GM18511 (cell line): ENCODE data around the gene ATP11A.
"Not testable (repeated sequence)": the region's sequence is repeated elsewhere in the genome, so short reads cannot be mapped to it uniquely, and the experiment has no call there.

ENCODE experiments used
- ATAC-seq: cut with Tn5 transposase; IDR thresholded peaks from one replicate; pipeline ENCODE4 v1.9.1; 2021; ENCODE audit warnings: mild to moderate bottlenecking, moderate library complexity; ENCODE audit not compliant: unreplicated experiment

The ATP11A gene

DNA sequence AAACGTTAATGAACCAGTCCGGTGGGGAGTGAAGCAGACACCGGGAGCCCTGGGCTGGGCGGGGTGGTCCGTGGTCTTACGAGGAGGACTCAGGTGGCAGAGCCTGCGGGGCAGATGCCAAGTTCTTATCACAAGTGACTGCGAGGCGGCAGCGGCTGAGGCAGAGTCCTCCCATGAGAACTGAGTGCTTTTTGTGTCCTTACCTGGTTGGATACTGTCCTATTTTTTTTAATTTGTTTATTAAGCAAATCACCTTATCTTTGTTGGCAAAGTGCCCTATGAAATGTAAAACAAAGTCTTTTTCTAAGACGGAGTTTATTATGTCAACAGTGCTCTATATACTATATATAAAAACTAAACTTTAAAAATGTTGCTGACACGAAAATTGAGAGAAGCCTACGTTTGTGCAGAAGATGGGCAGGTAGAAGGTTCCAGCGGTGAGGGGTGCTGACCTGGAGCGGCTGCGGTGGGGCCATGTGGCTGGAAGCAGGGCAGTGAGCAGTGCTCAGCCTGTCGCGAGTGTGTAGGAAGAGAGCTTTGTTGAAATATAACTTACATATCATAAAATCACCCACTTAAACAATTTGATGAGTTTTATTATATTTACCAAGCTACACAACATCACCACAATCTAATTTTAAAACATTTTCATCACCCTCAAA, 82.2 kb downstream of the ATP11A start:
- no peak for ATAC-seq

DNA sequence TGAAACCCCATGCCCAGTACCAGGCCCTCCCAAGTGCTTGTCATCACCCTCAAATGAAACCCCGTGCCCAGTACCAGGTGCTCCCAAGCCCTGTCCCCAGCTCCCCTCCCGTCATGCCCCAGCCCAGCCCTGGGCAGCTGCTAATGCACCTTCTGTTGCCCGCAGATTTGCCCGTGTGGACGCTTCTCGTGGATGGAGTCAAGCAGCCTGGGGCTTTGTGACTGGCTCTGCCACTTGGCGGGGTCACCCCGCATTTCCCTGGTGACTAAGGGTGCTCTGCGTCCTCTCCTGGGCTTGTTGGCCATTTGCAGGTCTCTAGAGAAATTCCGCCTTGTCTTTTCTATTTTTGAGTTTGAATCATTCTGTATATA, 82.7 kb downstream of the ATP11A start:
- ATAC-seq, result no peak

DNA sequence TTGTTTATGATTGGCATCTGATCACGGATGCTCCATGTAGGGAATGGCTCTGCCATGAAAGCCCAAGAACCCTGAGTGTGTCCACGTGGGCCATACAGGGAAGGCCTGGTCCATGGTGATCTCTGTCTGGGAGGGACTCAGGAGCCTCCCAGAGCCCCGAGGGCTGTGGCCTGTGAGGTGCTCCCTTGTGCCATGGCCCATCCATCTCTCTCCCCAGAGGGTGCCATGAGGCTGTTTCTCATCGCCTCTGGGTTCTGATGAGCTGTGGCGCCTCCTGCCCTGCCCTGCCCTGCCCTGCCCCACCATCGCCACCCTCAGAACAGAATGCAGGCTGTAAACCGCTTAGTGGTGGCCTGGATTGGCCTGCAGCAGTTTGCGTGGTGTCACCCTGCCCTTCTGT, 83.1 kb downstream of the ATP11A start:
- no peak for ATAC-seq

DNA sequence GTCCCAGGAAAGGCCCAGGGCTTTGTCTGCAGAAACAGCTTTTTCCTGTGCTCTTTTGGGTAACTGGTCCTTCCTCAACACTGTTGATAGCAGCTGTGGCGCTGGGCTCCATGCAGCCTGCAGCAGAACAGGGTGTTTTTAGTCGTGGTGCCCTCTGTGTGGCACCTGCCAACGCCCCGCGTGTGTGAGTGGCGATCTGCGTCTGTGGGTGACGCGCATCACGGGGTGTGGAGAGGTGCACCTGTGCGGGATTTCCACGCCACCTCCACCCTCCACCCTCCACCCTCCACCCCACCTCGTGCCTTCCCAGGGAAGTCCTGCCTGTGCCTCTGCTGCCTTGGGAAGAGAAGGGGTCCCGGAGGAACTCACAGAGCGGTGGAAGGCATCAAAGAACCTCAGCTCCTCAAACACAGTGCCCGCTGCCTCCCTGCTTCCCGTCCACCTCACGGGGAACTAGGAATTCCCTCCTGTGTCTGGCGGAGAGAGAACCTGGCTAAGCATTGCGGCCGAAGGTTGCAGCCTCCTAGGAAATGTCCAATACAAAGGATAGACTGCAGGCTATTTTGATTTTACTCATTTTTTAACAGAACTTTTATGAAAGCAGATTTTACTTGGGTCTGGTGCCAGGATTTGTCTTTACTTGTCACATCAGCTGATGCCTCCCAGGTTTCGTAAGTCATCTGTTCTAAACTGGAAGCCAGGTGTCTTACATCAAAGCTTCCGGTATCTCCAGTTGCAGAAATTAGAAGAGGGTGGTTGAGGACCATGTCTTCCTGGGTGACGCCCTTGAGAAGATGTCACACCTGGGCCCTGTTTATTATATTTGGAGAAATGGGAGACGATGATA, 84.0 kb downstream of the ATP11A start:
- ATAC-seq, result no peak

DNA sequence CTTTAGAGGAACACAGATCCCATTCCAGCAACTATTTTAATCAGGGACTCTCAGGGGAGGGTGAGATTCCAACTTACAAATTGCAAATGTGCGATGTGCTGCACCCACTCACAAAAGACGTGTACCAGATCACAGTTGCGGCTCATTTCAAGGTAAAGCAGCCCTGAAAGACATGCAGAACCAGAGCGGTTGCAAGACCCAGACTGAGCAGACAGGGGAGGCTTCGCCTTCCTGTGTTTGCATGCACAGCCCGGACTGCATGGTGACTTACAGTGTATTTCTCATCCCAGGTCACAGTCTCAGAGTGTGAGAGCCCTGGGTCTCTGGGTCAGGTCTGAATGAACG, 84.6 kb downstream of the ATP11A start:
- no peak for ATAC-seq

DNA sequence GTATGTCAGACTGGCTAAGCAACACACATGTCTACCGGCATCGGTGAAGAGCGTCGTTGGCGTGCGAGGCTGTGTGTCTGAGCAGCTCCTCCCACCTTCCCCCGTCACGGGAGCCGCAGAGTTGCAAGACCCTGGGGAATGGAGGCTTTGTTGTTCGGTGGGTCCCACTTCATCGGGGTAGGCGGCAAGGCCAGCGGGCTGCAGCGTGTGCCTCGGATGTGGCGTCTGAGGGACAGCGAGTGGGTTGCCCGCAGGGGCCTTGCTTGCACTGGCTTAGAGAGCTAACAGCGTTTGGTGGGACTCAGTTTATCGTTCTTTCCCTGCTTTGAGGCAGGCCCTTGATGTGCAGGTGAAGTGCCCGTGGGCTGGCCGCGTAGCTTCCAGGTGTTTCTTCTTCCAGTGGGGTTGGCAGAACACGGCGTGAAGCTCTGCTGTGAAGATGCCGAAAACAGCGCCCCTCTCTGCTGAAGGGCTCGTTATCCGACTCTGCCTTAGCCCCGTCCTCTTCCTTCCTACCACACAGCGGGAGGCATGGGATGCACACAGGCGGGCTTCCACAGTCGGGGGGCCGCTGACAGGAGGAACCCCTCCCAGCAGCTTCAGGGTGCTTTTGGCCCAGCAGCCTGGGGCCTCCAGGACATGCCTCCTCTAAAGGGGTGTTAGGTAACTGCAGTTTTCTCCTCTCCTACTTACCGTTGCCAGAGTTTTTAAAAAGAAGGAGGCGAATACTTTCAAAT, 85.2 kb downstream of the ATP11A start:
- no peak for ATAC-seq

DNA sequence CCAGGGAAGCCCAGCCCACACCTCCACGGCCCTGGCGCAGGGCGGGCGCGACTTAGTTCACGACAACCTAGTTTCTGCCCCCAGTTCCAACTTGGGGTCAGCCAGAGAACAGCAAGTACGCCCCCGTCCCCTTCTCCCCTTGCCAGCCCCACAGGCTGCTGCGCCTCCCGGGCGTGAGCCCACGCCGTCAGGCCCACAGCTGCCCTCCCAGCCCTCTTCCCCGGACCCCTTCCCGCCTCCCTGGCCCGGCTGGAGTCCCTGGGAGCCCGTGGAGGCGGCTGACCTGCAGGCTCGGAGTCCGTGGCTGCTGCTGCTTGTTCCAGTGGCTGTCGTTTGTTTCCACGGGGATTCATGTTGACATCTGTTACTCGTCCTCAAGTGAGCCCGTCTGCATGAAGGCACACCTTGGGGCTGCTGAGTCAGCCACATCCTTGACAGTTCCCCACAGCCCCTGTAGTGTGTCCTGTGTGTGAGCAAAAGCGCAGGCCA, 86.0 kb downstream of the ATP11A start:
- ATAC-seq, result no peak

DNA sequence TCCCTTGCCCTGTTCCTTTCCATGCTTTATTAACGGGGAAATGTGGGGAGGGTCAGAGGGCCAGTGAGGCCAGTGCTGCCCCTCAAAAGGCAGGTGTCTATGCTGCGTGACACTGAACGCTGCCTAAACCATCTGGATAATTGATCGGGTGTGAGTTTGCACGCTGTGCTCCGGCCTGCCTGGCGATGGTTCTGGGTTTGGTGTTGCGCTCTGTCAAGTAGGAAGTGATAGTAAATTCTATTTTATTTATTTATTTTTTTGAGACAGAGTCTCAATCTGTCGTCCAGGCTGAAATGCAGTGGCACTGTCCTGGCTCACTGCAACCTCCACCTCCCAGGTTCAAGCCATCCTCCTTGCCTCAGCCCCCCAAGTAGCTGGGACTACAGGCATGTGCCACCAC, 86.5 kb downstream of the ATP11A start:
- no peak for ATAC-seq

DNA sequence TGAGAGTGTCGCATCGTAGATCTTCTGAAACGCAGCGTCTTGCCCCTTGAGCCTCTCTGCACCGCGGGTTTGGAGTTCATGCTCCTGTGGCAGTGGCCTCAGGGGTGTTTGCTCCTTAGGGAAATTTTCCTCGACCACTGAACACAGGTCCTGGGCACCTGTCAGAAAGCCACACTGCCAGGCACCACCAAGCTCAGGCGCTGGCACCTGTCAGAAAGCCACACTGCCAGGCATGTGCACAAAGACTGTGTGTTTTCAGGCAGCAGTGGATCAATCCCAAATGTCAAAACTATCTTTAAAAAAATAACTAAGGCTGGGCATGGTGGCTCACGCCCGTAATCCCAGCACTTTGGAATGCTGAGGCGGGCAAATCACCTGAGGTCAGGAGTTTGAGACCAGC, 87.1 kb downstream of the ATP11A start:
- ATAC-seq, result no peak

DNA sequence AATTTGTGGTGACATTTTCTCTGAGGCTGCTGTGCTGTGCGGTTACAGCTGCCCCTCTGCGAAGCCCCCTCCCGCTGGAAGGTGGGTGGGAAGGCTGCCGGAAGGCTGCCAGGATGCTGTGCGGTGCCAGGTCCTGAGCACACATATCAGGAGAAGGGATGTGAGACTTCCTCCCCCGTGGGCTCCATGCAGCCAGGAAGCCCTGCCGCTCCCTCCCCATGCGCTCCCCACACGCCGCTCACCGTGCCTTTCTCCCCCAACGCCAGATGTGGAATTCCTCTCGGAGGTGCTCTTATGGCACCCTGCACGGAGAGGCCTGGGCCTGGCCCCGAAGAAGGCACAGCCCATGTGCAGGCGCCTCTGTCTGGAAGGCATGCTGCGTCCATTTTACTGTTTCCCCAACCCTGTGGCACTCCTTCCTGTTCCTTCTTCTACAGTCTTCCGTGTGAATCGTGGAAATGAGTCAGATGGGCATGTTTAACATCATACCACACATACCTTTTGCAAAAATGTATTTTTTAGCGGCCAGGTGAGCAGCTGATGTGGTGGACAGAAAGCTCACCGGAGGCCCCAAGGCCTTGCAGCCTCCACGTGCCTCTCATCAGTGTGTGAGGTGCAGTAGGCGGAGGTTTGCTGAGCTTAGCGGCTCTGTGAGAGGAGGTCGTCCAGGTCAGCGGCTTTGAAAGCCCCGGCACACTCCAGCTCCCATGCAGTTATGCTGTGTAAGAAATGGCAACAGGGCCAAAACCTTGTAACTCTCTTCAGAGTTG, 88.0 kb downstream of the ATP11A start:
- no peak for ATAC-seq

DNA sequence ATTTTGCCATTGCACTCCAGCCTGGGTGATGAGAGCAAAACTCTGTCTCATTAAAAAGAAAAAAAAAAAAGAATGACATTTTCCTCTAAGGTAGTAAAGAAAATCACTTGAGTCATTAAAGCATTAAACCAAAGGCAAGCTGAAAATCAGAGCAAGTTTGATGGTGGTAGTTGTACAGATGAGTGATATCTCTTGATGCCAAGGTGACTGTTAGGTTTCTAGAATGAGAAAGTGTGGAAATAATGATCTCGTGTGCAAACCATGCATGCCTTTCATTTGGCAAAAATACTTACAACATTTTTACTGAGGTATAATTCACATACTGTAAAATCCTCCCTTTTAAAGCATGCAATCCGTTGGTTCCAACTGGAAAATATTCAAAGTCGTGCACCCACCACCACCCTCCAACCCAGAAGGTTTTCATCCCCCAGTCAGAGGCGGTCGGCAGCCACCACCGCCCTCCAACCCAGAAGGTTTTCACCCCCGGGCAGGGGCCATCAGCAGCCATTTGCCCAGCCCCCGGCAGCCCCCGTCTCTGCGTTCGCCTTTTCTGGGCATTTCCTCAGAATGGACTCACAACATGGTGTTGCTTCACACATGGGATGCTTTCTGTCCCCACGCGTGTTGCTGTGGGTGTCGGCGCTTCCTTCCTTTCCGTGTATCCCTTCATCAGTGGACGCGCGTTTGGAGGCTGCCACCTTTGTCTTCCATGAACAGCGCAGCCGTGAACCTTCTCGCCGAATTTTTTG, 90.2 kb downstream of the ATP11A start:
- ATAC-seq, result no peak

DNA sequence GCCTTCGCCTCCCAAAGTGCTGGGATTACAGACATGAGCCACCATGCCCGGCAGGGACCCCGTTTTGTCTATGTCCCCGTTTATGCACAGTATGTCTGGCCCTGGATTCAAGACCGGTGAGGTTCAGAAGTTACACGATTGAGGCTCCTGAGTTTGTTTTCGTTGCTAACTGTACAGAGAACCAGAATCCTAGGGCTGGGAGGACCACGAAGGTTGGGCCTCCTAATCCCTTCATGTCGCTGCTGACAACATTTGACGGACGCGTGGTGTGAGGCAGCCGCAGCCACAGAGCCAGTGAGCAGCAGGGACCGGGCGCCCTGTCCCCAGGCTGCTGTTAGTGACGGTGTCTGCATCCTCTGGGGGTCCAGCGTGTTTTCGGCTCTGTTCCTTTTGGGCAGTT, 91.4 kb downstream of the ATP11A start:
- no peak for ATAC-seq

DNA sequence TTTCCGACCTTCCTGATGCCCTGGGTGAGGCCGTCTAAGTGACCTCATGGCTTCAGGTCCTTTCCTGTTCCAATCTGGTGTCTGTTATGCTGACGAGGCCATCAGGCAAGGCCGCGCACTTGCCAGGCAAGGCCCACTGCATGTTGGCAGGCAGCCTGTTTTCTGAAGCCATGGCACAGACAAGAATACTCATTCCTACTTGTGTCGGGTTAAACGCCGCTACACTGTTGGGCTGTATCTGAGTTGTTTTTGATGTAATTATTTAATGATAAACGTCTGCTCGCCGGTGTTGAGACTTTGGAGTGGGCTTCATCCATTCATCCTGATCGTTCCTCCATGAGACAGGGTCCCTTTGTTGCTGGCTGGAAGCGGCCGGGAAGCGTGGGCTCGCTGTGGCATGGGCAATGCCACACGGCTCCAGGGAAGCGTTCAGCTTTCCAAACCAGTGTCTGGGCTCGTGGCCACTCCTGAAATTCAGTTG, 92.1 kb downstream of the ATP11A start:
- ATAC-seq, result no peak

DNA sequence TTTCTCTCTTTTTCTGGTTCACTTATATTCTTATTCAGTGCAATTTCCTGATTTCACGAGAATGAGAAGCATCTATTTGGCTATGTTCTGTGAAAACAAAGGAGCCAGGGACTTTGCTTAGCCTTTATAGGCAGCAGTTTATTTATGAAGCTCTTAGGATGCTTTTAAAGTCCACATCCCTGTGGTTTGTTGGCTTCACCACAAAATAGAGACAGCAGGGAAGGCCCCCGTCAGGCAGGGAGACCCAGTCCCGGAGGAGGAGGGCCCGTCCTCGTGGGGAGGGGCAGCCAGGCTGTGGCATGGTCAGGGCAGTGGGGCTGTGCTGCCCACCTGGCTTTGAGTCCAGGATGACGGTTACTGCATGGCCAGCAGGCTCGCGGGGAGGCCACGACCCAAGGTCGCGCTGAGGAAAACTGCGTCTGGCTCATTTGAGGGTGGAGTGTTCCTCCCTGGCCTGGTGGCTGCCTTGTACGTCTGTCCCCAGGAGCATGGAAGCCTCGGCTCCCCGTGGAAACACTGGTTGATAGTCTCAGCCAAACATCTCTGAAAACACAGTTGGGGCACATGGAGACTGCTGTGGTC, 92.7 kb downstream of the ATP11A start:
- no peak for ATAC-seq

DNA sequence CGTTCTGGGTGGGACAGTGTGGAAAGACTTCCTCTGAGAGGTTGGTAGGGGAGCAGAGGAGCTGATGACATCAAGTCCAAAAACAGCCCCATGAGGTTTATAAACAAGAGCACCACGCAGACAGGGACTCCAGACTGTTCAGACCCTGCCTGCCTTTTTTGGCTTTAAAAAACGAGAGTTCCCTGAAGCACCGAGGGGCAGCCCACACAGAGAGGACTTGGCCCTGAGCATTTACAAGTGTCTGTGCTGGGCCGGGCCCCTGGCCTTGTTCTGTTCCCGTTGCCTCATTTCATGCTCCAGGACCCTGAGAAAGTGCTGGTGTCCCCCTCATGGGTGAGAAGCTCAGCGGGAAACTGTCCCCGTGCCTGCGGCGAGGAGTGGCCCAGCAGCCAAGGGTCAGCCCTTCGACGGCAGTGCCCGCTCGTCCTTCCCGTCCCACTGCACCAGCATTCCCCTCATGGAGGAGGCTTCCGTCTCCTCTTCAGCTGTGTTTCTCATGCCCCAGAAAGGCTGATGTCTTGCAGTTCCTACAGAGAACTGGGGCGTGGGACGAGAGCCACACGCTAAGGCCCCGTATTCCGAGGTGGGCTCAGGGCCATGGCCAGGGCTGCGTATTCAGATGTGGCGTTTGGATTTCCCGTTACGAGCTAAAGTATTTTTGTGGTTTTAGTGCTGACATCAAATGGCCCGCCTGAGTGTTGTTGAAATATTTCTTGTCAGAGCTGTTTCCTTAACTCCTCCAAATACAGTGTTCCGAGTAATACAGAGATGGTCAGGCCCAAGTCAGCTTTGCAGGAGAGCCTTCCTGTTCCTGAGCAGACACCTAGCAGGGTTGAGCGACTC, 93.5 kb downstream of the ATP11A start:
- ATAC-seq, result no peak

DNA sequence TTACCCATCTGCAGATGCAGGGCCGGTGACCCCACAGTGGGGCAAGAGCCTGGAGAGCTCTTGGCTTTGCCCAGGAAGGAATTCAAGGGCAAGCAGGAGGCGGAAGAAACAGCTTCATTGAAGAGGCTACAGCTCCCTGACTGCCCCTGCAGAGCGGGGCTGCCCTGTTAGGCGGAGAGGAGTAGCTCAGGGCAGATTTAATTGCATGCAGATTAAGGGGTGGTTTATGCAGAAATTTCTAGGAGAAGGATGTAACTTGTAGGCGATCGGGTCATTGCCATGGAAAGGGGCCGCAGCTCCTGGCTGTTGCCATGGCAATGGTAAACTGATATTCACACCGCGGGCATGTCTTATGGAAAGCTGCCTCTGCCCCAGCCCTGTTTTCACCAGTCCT, 94.1 kb downstream of the ATP11A start:
- ATAC-seq, result no peak

DNA sequence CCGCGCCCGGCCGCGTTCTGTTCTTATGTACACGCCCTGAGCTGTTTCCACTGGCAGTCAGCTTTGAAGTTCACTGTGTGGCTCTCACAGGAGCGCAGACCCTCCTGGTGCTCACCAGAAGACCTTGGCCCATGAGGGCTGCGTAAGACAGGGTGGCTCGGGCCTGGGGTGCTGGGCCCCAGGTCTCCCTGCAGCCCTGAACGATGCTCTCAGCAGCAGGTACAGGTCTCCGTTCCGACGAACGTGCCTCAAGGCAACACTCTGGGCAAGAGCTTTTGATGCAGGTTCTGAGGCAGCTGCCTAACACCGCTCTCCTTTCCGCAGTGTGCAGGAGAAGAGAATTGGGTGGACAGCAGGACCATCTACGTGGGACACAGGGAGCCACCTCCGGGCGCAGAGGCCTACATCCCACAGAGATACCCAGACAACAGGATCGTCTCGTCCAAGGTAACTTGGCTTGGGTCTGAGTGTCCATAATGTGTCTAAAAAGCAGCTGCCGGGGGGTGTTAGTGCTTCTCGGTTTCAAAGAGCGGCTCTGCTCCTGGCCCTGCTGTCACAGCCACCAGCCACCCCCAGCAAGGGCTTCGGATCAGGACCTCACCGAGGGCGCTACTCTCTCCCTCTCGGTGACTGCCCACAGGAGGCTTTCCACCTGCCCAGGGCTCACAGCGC, 95.1 kb downstream of the ATP11A start:
- no peak for ATAC-seq

DNA sequence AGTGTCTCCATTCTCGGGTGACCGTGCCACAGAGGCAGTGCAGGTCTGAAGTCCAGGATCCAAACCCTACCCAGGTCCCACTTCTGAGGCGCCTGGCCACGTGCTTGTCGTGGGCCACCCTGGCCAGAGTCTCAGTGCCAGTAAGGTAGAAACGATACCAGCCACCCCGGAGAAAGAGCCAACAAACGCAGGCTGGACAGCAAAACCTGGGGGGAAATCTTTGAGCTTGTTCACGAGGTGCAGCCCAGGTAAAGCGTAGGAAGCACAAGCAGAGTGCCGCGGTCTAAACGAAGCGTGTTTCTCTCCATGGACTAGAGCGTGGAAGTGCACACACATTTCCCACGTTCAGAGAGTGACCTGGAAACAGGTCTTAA, 95.6 kb downstream of the ATP11A start:
- ATAC-seq, result no peak

DNA sequence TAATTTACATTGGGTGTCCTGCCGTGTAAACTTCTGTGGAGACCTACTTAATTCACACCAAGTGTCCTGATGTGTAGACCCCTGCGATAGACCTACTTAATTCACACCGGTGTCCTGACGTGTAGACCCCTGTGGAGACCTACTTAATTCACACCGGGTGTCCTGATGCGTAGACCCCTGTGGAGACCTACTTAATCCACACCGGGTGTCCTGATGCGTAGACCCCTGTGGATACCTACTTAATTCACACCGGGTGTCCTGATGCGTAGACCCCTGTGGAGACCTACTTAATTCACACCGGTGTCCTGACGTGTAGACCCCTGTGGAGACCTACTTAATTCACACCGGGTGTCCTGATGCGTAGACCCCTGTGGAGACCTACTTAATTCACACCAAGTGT, 97.0 kb downstream of the ATP11A start:
- ATAC-seq, result not testable (repeated sequence)
